Endothelial cell of umbilical vein (primary cell): ENCODE measurements around the gene UBXN1.

ENCODE experiments used
- CTCF ChIP-seq, 2 donors: IDR thresholded peaks; 1 replicate in 1 of 2; 2 replicates in 1 of 2; pipeline ENCODE4 v1.5.1; 2011; ENCODE audit warnings: low read length in 2 of 2, mild to moderate bottlenecking in 2 of 2, moderate library complexity in 2 of 2, control low read depth in 1 of 2, inconsistent platforms in 1 of 2, low read depth in 1 of 2; ENCODE audit not compliant: insufficient read depth in 1 of 2; ENCODE audit errors: extremely low read depth in 1 of 2
- EZH2 ChIP-seq: IDR thresholded peaks from 2 replicates; pipeline ENCODE4 v1.6.1; 2012; ENCODE audit warnings: borderline replicate concordance, low read depth, mild to moderate bottlenecking, moderate library complexity, low read length, inconsistent platforms; ENCODE audit not compliant: severe bottlenecking
- POLR2A ChIP-seq: IDR thresholded peaks from 2 replicates; pipeline ENCODE4 v1.6.1; 2012; ENCODE audit warnings: low read depth, mild to moderate bottlenecking, control low read depth, low read length
- POLR2AphosphoS5 ChIP-seq: IDR thresholded peaks from 2 replicates; pipeline ENCODE4 v1.6.1; 2012; ENCODE audit warnings: low read depth, mild to moderate bottlenecking, control low read depth, low read length, moderate library complexity; ENCODE audit not compliant: insufficient read depth

DNA sequence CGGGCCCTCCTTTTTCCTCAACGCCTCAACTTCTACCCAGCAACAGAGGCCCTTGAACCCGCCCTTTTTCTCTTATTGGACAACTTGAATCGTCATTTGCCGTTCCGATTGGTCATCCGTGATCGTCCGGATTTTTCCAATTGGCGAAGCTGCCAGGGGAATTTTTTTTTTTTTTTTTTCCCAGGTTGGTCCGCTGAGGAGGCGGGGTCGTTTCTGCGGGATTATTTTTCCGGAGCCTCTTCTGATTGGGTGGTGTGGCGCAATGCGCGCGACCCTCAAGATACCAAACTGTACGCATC is 48.9 kb upstream of the UBXN1 start:
- TF ChIP-seq POLR2A: no peak
- TF ChIP-seq CTCF (IDR thresholded peaks at IDR 0.05; ENCODE audit: extremely low read depth in 1 of 2, insufficient read depth in 1 of 2, low read depth in 1 of 2, low read length in 2 of 2): no peak
- TF ChIP-seq POLR2AphosphoS5: no peak
- no peak for TF ChIP-seq EZH2
